SK-N-MC (cell line): Measurements from ENCODE around the gene SYDE1.

ENCODE experiments used
- DNase-seq: peaks from one replicate; pipeline ENCODE4 v3.0.0-alpha.2; 2011; ENCODE audit warnings: low read depth, low spot score
- H3K27ac ChIP-seq: fragments of 200-600 bp; sonication (generic); 2 replicates; pipeline ENCODE4 v1.5.1; 2016; ENCODE audit warnings: mixed run types
- H3K36me3 ChIP-seq: fragments of 200-600 bp; sonication (generic); 2 replicates; pipeline ENCODE4 v1.6.1; 2017; ENCODE audit warnings: antibody characterized with exemption, low read length, mixed read lengths; ENCODE audit not compliant: insufficient read depth
- H3K4me3 ChIP-seq: fragments of 200-600 bp; sonication (generic); 2 replicates; pipeline ENCODE4 v1.5.1; 2016
- H3K9ac ChIP-seq: fragments of 200-600 bp; sonication (generic); 2 replicates; pipeline ENCODE4 v1.8.0; 2017; ENCODE audit warnings: mixed run types, mixed read lengths; ENCODE audit not compliant: insufficient read length
- H3K9me3 ChIP-seq: fragments of 200-600 bp; sonication (generic); 2 replicates; pipeline ENCODE4 v1.6.1; 2017; ENCODE audit warnings: low read depth, mild to moderate bottlenecking, antibody characterized with exemption, low read length, moderate library complexity, mixed read lengths
- EZH2 ChIP-seq: fragments of 200-600 bp; sonication (generic); IDR thresholded peaks from one replicate; pipeline ENCODE4 v1.6.1; 2017; ENCODE audit warnings: antibody characterized with exemption
- FOXP2 ChIP-seq: optimal IDR thresholded peaks from 2 replicates; pipeline ENCODE3; 2011; ENCODE audit warnings: mild to moderate bottlenecking, moderate library complexity; ENCODE audit not compliant: insufficient read depth; ENCODE audit errors: extremely low read length, control extremely low read depth
- POLR2AphosphoS5 ChIP-seq: IDR thresholded peaks from 2 replicates; pipeline ENCODE4 v1.6.1; 2012; ENCODE audit warnings: mild to moderate bottlenecking, low read depth, low read length, borderline replicate concordance

Gene SYDE1

GRCh38 chr19:15128162-15128770 lies 21.1 kb downstream of the SYDE1 start:
- H3K9ac ChIP-seq, result no peak overlapping the region
- H3K36me3 ChIP-seq, result no peaks in the 10 kb centered on the region; the same call in 1 of the 2 replicates
- H3K4me3 ChIP-seq, result no peak overlapping the region
- TF ChIP-seq POLR2AphosphoS5 (no peak), FOXP2 (no peak), EZH2 (no peak)
- no peak overlapping the region for H3K27ac ChIP-seq
- DNase-seq, result no peak
- no peaks in the 10 kb centered on the region for H3K9me3 ChIP-seq

- Histone ChIP-seq H3K9ac (no peak overlapping the region), H3K9me3 (no peaks in the 10 kb centered on the region), H3K27ac (no peak overlapping the region), H3K4me3 (no peak overlapping the region), H3K36me3 (no peaks in the 10 kb centered on the region)
- no peak for TF ChIP-seq POLR2AphosphoS5
- no peak for DNase-seq
Measured at GRCh38 chr19:15129856-15130585, 22.8 kb downstream of the SYDE1 start.

DNA sequence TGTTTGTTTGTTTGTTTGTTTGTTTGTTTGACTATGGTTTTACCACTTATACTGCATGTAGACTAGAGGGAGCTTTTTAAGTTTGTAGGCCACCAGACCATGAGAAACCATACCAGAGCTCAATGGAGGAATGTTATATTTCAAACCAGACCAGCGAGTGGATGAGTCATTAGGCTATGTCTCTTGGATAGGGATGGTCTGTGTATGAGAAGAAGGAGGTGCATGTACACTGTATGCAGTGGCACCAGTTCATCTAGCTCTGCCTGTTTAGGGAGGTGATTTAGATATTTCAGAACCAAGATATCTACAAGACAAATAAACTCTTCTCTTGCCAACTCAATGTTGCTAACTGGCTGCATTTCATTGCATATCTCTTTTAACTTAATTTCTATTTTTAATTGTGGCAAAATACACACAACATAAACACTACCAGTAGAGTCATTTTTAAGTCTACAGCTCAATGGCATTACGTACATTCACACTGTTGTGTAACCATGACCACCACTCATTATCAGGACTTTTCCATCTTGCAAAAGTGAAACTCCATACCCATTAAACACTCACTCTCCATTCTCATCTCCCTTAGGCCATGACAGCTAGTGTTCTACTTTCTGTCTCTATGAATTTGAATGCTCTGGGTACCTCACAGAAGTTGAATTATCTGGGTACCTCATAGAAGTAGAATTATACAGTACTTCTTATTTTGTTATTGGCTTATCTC lies 29.2 kb downstream of the SYDE1 start:
- TF ChIP-seq EZH2 (no peak), FOXP2 (no peak), POLR2AphosphoS5 (no peak)
- H3K4me3 ChIP-seq, result no peak overlapping the region
- DNase-seq, result no peak
- no peaks in the 10 kb centered on the region for H3K9me3 ChIP-seq
- H3K27ac ChIP-seq, result no peak overlapping the region
- H3K36me3 ChIP-seq, result no peaks in the 10 kb centered on the region
- H3K9ac ChIP-seq, result no peak overlapping the region

DNA sequence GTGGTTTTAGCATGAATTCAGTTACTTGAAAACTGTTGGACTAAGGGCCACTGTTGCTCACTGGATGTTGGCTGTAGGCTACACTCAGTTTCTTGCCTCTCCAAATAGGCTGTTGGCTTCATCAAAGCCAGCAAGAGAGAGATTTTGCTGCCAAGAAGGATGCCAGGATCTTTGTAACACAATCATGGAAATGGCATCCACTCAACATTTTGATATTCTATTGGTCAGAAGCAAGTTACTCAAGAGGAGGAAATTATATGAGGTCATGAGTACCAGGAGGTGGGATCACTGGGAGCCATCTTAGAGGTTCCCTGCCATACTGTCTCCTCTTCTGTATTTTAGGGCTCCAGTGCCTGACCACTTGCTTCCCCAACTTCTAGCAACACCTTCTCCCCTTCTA lies 30.6 kb downstream of the SYDE1 start:
- H3K9ac ChIP-seq, result no peak overlapping the region
- no peak for TF ChIP-seq EZH2
- TF ChIP-seq POLR2AphosphoS5, result no peak
- TF ChIP-seq FOXP2, result no peak
- H3K36me3 ChIP-seq, result no peaks in the 10 kb centered on the region
- H3K27ac ChIP-seq, result no peak overlapping the region
- no peak for DNase-seq
- no peaks in the 10 kb centered on the region for H3K9me3 ChIP-seq
- no peak overlapping the region for H3K4me3 ChIP-seq

- H3K4me3 ChIP-seq, result no peak overlapping the region
- H3K9me3 ChIP-seq, result no peaks in the 10 kb centered on the region
- H3K27ac ChIP-seq, result no peak overlapping the region
- DNase-seq, result no peak
- TF ChIP-seq POLR2AphosphoS5 (no peak), FOXP2 (no peak), EZH2 (no peak)
- H3K9ac ChIP-seq, result no peak overlapping the region
- H3K36me3 ChIP-seq, result no peaks in the 10 kb centered on the region
Measured at GRCh38 chr19:15138427-15138826, 31.2 kb downstream of the SYDE1 start.

DNA sequence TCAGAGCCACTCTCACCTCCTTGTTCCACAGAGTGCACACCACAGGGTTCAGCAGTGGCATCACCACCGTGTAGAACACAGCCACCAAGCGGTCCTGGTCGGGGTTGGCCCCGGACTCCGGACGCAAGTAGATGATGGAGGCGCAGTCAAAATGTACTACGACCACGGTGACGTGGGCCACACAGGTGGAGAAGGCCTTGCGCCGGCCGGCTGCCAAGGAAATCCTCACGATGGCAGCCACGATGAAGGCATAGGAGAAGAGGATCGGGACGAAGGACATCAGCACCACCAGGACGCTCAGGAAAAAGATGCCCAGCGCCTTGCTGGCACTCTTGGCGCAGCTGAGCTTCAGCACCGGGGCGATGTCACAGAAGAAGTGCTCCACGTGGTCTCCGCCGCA lies 33.9 kb downstream of the SYDE1 start:
- Histone ChIP-seq H3K27ac (no peak overlapping the region), H3K36me3 (no peaks in the 10 kb centered on the region), H3K4me3 (no peak overlapping the region), H3K9me3 (no peaks in the 10 kb centered on the region), H3K9ac (no peak overlapping the region)
- TF ChIP-seq POLR2AphosphoS5 (no peak), FOXP2 (no peak), EZH2 (no peak)
- no peak for DNase-seq

- Histone ChIP-seq H3K36me3 (no peaks in the 10 kb centered on the region), H3K9me3 (no peaks in the 10 kb centered on the region), H3K9ac (no peak overlapping the region), H3K4me3 (no peak overlapping the region), H3K27ac (no peak overlapping the region)
- TF ChIP-seq FOXP2 (no peak), POLR2AphosphoS5 (no peak), EZH2 (no peak)
- DNase-seq, result no peak
Measured at GRCh38 chr19:15142313-15142712, 35.1 kb downstream of the SYDE1 start.

GRCh38 chr19:15144046-15144646 lies 36.9 kb downstream of the SYDE1 start:
- Histone ChIP-seq H3K27ac (no peak overlapping the region), H3K9me3 (no peaks in the 10 kb centered on the region), H3K9ac (no peak overlapping the region), H3K4me3 (no peak overlapping the region), H3K36me3 (no peaks in the 10 kb centered on the region)
- DNase-seq, result no peak
- TF ChIP-seq EZH2, result no peak
- TF ChIP-seq POLR2AphosphoS5, result no peak
- TF ChIP-seq FOXP2, result no peak
